B cell (primary cell): ENCODE measurements around the gene PGM1. TPM values are rescaled to one million over a fixed set of nuclear protein-coding genes. Genes with fewer than 3 reads are reported as not detected.

Experiments
- ATAC-seq: fragments of 200-7000 bp; cut with Tn5 transposase; one replicate; pipeline ENCODE4 v1.10.0; 2021; ENCODE audit warnings: low read depth, mild to moderate bottlenecking, moderate number of reproducible peaks, moderate library complexity
- CTCF ChIA-PET: fragments of 350-600 bp; sonication (Branson Sonifier 250); formaldehyde crosslinking; loops from one replicate; lab custom pipeline; 2021; ENCODE audit warnings: antibody characterized with exemption, inconsistent platforms; lab: Charles Lee
- POLR2A ChIA-PET: fragments of 350-600 bp; sonication (Branson Sonifier 250); formaldehyde crosslinking; loops from one replicate; lab custom pipeline; 2021; ENCODE audit warnings: antibody characterized with exemption; lab: Charles Lee
- DNase-seq: peaks from one replicate; pipeline ENCODE4 v3.0.0; 2013
- H2AFZ ChIP-seq: 2 replicates; pipeline ENCODE4 v1.6.1; 2012; ENCODE audit warnings: mild to moderate bottlenecking, low read depth, low read length; ENCODE audit not compliant: insufficient read depth, poor library complexity, severe bottlenecking
- H3K27ac ChIP-seq, 2 donors: 1 replicate in 1 of 2; 2 replicates in 1 of 2; pipeline ENCODE4 v1.5.1; 2012 to 2013; ENCODE audit warnings: low read length in 2 of 2, mild to moderate bottlenecking in 2 of 2, moderate library complexity in 1 of 2
- H3K27me3 ChIP-seq, 4 experiments: fragments of 200-600 bp in 1 of 4; sonication (generic) in 1 of 4; replicated peaks in 1 of 4; 1 replicate in 2 of 4; 2 replicates in 2 of 4; pipeline versions ENCODE4 v1.6.1 to v1.7.0; 2013 to 2016; ENCODE audit warnings: low read length in 3 of 4, mild to moderate bottlenecking in 2 of 4, mixed read lengths in 1 of 4, moderate library complexity in 1 of 4; ENCODE audit not compliant: insufficient read depth in 4 of 4, control insufficient read depth in 3 of 4; ENCODE audit errors: control extremely low read depth in 1 of 4
- H3K36me3 ChIP-seq, 2 experiments: replicated peaks in 1 of 2; 1 replicate in 1 of 2; 2 replicates in 1 of 2; pipeline versions ENCODE4 v1.6.1 to v1.7.1; 2013; ENCODE audit warnings: low read length in 1 of 2; ENCODE audit not compliant: insufficient read depth in 2 of 2, control insufficient read depth in 1 of 2; ENCODE audit errors: control extremely low read depth in 1 of 2, extremely low read depth in 1 of 2
- H3K4me1 ChIP-seq, 2 donors: fragments of 200-600 bp in 1 of 2; sonication (generic) in 1 of 2; 1 replicate in 1 of 2; 2 replicates in 1 of 2; pipeline versions ENCODE4 v1.5.1 to v1.6.1; 2013 to 2017; ENCODE audit warnings: low read length in 2 of 2; ENCODE audit not compliant: control insufficient read depth in 2 of 2, insufficient read depth in 2 of 2
- H3K4me2 ChIP-seq: replicated peaks from 2 replicates; pipeline ENCODE3; 2012; ENCODE audit warnings: mild to moderate bottlenecking, low read depth, low read length; ENCODE audit not compliant: poor library complexity, severe bottlenecking
- H3K4me3 ChIP-seq, 5 experiments: fragments of 200-600 bp in 1 of 5; sonication (generic) in 1 of 5; 1 replicate in 3 of 5; 2 replicates in 2 of 5; pipeline versions ENCODE4 v1.5.1 to v1.7.0; 2011 to 2016; ENCODE audit warnings: low read length in 4 of 5, mild to moderate bottlenecking in 4 of 5, low read depth in 2 of 5, control low read depth in 1 of 5, moderate library complexity in 1 of 5; ENCODE audit not compliant: insufficient read depth in 1 of 5; ENCODE audit errors: control extremely low read depth in 1 of 5, extremely low read depth in 1 of 5
- H3K79me2 ChIP-seq: fragments of 200-600 bp; sonication (generic); one replicate; pipeline ENCODE4 v1.6.0; 2016; ENCODE audit warnings: low read length; ENCODE audit not compliant: control insufficient read depth, insufficient read depth
- H3K9ac ChIP-seq: fragments of 200-600 bp; sonication (generic); 2 replicates; pipeline ENCODE4 v1.6.1; 2017; ENCODE audit warnings: mild to moderate bottlenecking, low read length, moderate library complexity
- H3K9me3 ChIP-seq, 3 donors: one replicate each; pipeline versions ENCODE4 v1.6.1 to v1.7.1; 2013; ENCODE audit warnings: low read length in 2 of 3; ENCODE audit not compliant: control insufficient read depth in 2 of 3, insufficient read depth in 1 of 3; ENCODE audit errors: control extremely low read depth in 1 of 3
- H4K20me1 ChIP-seq: 2 replicates; pipeline ENCODE4 v1.6.0; 2012; ENCODE audit warnings: mild to moderate bottlenecking, low read length; ENCODE audit not compliant: insufficient read depth, control insufficient read depth, poor library complexity, severe bottlenecking
- H3K27ac Mint-ChIP-seq: one replicate; pipeline ENCODE4 v1.8.0; 2021; ENCODE audit warnings: mixed read lengths
- H3K27me3 Mint-ChIP-seq: one replicate; pipeline ENCODE4 v1.8.0; 2021; ENCODE audit warnings: mixed read lengths
- H3K4me1 Mint-ChIP-seq: one replicate; pipeline ENCODE4 v1.8.0; 2021; ENCODE audit warnings: mixed read lengths
- H3K4me3 Mint-ChIP-seq: one replicate; pipeline ENCODE4 v1.8.0; 2021; ENCODE audit warnings: mixed read lengths
- H3K9me3 Mint-ChIP-seq: one replicate; pipeline ENCODE4 v1.8.0; 2022; ENCODE audit warnings: mixed read lengths; ENCODE audit not compliant: insufficient read depth
- EZH2 ChIP-seq: IDR thresholded peaks from 2 replicates; pipeline ENCODE4 v1.6.1; 2012; ENCODE audit warnings: borderline replicate concordance, low read depth, mild to moderate bottlenecking, moderate library complexity, low read length; ENCODE audit not compliant: insufficient read depth, poor library complexity, severe bottlenecking
- WGBS: methylation state at CpG from one replicate; pipeline ENCODE4 v1.1.5; 2013; ENCODE audit warnings: missing lambda C conversion rate; ENCODE audit not compliant: insufficient coverage; 5-methylcytosine and 5-hydroxymethylcytosine counted together
- intact Hi-C: fragments of 100-400 bp; cut with micrococcal nuclease; formaldehyde crosslinking; loops from one replicate; pipeline ENCODE4 v1.10.0; 2022
- polyA plus RNA-seq: library from polyadenylated mRNA; depleted of rRNA; stranded (reverse); fragments of >200 nt; gene quantifications from 2 replicates; pipeline ENCODE4 v1.2.3, GENCODE V29; 2012
- total RNA-seq, 2 donors: library from RNA; stranded (reverse); fragments of 120-200 nt in 1 of 2; gene quantifications; 1 replicate in 1 of 2; 2 replicates in 1 of 2; pipeline versions ENCODE4 v1.2.3 to v1.2.4, GENCODE V29; 2013 to 2022
- TF ChIP-seq, protein P1 (sequence below): fragments of 200-600 bp; IDR thresholded peaks from one replicate; pipeline ENCODE4 v1.8.0; 2022; ENCODE audit warnings: antibody characterized with exemption, mild to moderate bottlenecking

Gene PGM1
- total and polyA plus RNA-seq, 2 donors (not counting 1 experiment from before 2014, with no cell fraction given), result 4.2 to 13.2 TPM

DNA sequence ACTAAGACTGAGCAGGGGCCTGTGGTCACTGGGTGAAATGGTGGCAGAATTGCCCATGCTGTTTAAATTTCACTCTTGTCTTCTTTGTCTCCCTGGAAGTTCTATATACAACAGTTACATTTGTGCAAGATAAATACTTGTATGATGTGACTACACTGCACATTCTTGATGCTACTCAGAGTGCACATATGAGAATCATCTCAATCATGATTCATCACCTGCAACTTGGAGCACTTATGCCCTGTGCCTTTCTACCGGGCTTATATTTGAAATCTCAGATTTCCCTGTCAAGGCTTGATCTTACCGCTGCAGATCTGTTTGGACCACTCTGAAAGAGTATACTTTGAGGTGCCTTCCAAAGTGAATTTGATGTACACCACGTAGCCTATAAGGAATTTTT lies 10.6 kb downstream of the PGM1 start:
- Histone ChIP-seq H3K27ac (no peak overlapping the region), H3K4me2 (no peak overlapping the region), H3K9me3 (no peaks in the 10 kb centered on the region), H2AFZ (no peak overlapping the region), H4K20me1 (no peaks in the 10 kb centered on the region), H3K4me1 (no peaks in the 10 kb centered on the region), H3K79me2 (no peaks in the 10 kb centered on the region), H3K27me3 (no peaks in the 10 kb centered on the region), H3K36me3 (no peaks in the 10 kb centered on the region), H3K4me3 (no peak overlapping the region), H3K9ac (no peak overlapping the region)
- intact Hi-C loops, result no loop called here
- Mint-ChIP-seq H3K4me3 (no peak overlapping the region), H3K27me3 (no peaks in the 10 kb centered on the region), H3K4me1 (no peaks in the 10 kb centered on the region), H3K9me3 (no peaks in the 10 kb centered on the region), H3K27ac (no peak overlapping the region)
- ChIA-PET POLR2A (no interaction called here), CTCF (no interaction called here)
- DNase-seq, result no peak
- ATAC-seq, result no peak
- WGBS, result 94% methylated on average over 2 of the region's 3 CpGs
- no peak for TF ChIP-seq EZH2
- TF ChIP-seq, protein P1, sequence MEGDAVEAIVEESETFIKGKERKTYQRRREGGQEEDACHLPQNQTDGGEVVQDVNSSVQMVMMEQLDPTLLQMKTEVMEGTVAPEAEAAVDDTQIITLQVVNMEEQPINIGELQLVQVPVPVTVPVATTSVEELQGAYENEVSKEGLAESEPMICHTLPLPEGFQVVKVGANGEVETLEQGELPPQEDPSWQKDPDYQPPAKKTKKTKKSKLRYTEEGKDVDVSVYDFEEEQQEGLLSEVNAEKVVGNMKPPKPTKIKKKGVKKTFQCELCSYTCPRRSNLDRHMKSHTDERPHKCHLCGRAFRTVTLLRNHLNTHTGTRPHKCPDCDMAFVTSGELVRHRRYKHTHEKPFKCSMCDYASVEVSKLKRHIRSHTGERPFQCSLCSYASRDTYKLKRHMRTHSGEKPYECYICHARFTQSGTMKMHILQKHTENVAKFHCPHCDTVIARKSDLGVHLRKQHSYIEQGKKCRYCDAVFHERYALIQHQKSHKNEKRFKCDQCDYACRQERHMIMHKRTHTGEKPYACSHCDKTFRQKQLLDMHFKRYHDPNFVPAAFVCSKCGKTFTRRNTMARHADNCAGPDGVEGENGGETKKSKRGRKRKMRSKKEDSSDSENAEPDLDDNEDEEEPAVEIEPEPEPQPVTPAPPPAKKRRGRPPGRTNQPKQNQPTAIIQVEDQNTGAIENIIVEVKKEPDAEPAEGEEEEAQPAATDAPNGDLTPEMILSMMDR, result no peak

DNA sequence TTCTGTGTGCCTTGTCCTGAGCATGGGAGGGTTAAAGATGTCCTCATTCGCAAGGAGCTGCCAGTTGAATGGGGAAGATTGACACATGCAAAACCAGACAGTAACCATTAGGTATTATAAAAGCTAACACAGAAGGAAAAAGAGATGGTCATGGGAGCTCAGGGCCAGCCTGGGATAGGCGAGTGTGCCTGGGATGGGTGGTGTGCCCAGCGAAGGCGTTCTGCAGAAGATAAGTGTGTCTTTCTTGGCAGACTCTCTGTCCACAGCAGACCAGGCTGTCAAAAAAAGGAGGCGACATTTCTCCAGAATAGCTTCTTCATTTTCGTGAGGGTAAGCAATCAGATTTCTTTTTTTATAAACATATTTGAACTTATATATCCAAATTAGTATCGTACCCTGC lies 14.1 kb downstream of the PGM1 start:
- no peaks in the 10 kb centered on the region for H3K27me3 ChIP-seq
- H3K4me3 Mint-ChIP-seq, result no peak overlapping the region
- ChIA-PET CTCF (interaction anchor here (0.6 to 1.1 kb wide), 4 partner anchors 9 to 639 kb away, joined by 3 to 4 read pairs (median 3); no protein-coding TSS in a partner anchor), POLR2A (no interaction called here)
- TF ChIP-seq, protein P1, result no peak
- no peak overlapping the region for H3K4me2 ChIP-seq
- intact Hi-C loops, result no loop called here
- no peak overlapping the region for H3K27ac ChIP-seq
- DNase-seq (no peak), ATAC-seq (no peak)
- no peak overlapping the region for H3K4me3 ChIP-seq
- no peaks in the 10 kb centered on the region for H3K9me3 ChIP-seq
- no peaks in the 10 kb centered on the region for H3K27me3 Mint-ChIP-seq
- no peak overlapping the region for H3K9ac ChIP-seq
- H3K9me3 Mint-ChIP-seq, result no peaks in the 10 kb centered on the region
- no peak overlapping the region for H2AFZ ChIP-seq
- 90% methylated on average over 2 of the region's 7 CpGs for WGBS
- H3K4me1 Mint-ChIP-seq, result no peaks in the 10 kb centered on the region
- no peaks in the 10 kb centered on the region for H3K79me2 ChIP-seq
- no peaks in the 10 kb centered on the region for H3K36me3 ChIP-seq
- H4K20me1 ChIP-seq, result no peaks in the 10 kb centered on the region
- H3K27ac Mint-ChIP-seq, result no peak overlapping the region
- no peaks in the 10 kb centered on the region for H3K4me1 ChIP-seq
